HUDEP-2 (cell line): ENCODE measurements around the gene LY6G5C.
A peak's percentile ranks its signal among the peaks of the same experiment; 100 is the strongest.

Experiments used
- DNase-seq, 76 experiments: peaks; one replicate each; lab custom pipeline; 2025; ENCODE audit not compliant: unreplicated experiment in 76 of 76; lab: John Stamatoyannopoulos, UW

The LY6G5C gene

DNA sequence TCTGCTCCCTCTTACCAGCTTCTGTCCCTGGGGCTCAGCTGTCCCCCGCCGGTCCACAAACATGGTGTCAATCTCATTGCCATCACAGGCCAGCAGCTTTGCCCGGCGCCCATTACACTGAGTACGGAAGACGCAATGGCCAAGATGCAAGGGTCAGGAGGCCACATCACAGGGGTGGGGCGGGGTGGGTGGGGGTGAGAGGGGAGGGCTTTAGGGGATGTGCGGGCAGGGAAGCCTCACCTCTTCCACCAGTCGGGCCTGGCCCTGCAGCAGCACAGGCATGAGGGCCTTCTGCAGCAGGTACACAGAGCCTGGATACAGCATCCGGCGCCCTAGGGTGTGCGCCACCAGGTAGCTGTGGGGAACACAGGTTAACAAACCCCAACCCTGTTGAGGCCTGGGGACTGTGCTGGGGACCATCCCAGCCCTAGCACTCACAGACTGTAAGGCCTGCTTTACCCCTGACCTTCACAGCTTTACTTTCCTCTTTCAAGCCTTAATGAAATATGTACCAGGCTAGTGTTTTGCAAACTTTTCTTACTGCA is 10.8 kb upstream of the LY6G5C start:
- no peak for DNase-seq

GRCh38 chr6:31691078-31691463 is 10.2 kb upstream of the LY6G5C start:
- DNase-seq = no peak

- DNase-seq = peak in 53 of 76 experiments; percentile 13 to 70 (median 38)
Measured at GRCh38 chr6:31690231-31691077, 9.6 kb upstream of the LY6G5C start.

DNA sequence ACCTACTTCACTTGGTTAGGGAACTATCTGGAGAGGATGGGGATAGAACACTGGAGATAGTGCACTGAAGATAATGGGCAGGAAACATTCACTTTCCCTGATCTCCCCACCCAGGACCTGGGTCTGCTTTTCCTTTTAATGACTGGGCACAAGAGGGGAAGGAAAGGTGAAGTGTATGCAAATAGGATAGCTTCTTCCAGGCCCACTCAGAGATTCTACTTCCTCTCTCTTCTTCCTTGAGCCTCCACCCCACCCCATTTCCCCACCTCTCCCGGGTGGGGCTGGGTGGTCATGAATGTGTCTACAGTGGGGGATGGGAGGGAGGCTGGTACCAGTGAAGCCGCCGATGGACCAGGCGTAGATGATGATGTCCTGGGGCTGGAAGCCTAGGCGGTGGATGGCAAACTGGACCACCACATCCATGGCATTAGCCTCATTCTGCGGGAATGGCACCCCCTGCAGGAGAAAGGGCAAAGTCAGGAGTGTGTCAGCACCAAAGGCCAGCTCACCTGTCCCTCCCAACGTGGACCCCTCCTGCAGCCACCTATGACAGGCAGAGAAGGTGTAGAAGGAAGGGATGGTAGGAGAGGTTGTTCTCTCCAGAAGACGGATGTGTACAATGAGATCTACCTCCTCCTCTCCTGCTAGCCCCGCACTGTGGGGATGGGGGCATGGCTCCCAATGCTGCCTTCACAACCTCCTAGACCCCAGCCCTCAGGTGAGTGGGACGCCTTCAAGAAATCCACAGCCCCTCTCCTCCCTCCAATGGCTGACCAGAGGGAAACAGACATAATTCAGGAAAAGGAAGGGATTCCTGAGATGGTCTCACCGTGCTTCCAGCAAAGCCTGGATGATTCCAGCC is 8.6 kb upstream of the LY6G5C start:
- DNase-seq = peak in 2 of 76 experiments; percentile 11 to 16

- DNase-seq = no peak
Measured at GRCh38 chr6:31687860-31688693, 7.2 kb upstream of the LY6G5C start.

- no peak for DNase-seq
Measured at GRCh38 chr6:31687321-31687720, 6.5 kb upstream of the LY6G5C start.

- peak in 40 of 76 experiments; percentile 5 to 66 (median 40) for DNase-seq
Measured at GRCh38 chr6:31686483-31686882, 5.6 kb upstream of the LY6G5C start.

DNA sequence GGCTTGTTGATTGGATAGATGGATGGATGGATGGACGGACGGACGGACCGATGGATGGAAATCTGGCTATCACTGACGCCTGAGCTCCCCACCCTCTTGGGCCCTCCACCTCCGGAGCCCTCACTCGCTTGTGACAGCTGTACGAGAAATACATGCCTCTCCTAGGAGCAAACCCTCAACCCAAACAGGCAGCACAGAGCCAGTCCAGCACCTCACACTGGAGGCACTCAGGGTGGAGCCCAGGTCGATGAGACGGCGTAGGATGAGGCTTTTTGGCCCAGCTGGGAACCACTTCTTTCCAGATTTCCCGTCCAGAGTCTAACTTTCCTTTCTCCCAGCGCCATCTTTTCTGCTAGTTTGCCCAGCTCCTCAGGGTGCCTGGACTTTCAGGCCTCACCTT is 2.7 kb upstream of the LY6G5C start:
- no peak for DNase-seq

DNA sequence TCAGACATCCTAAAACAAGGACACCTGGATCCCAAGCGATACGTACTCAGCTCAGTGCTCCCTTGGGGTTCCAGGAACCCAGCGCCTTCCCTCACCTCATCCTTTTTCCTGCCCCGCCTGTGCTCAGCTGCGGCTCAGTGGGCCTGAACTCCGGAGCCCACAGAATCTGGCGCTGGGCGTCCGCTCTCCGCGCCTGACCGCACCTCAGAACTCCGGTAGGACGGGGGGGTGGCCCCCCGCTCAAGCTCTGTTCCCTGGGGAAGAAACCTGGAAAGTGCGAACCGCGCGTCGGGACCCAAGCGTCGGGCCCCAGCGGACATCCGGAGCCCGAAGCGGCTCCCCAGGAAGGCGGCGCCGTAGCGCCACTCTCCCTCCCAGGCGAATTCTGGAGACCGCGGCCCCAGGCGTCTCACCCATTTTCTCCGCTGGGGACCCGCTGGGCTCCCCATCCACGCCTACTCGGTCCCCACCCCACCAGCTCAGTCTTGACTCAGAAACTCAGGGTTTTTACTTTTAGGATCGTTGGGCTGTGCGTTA is 336 bp upstream of the LY6G5C start:
- DNase-seq = peak in 20 of 76 experiments; percentile 16 to 45 (median 32)

DNA sequence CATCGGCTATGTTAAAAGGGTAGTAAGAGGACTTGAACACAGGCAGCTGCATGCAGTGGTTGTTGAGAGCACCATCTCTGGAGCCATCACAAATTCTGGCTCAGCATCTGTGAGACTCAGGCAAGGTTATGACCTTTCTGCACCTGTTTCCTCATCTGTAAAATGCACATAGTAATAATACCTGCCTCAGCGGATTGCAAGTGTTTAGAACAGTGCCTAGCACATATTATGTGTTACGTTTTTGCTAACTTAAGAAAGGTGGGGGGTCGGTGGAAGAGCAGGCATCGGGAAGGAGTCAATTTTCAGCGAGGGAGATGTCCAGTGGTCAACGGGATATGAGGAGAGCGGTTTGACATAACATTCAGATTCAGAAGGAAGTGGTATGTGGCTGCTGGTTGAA is 2.9 kb downstream of the LY6G5C start:
- no peak for DNase-seq

DNA sequence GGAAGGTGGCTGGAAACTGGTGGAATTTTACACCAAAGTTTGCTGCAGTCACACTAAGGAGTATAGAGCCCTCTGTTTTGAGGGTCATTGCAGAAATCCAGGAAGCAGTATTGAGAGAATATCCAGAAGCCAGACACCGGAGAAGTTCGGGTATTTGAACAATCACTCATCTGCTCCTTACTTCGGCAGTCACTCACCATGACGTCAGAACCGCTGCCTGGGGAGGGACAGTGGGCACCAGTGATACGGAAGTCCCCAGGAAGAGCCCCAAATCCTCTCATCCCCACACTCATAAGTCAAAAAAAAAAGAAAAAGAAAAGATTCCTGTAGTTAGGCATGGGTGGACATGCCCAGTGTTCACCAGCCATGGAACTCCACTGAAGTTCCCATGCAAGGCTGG is 4.0 kb downstream of the LY6G5C start:
- no peak for DNase-seq

- DNase-seq = no peak
Measured at GRCh38 chr6:31676322-31676903, 4.5 kb downstream of the LY6G5C start.

- DNase-seq = no peak
Measured at GRCh38 chr6:31669676-31670075, 11.2 kb downstream of the LY6G5C start, which contains the start of gene LY6G5B. Gene LY6G5B, plus strand, starts transcription at chr6:31669976. Its CDS starts 975 bp downstream, at chr6:31670951.

DNA sequence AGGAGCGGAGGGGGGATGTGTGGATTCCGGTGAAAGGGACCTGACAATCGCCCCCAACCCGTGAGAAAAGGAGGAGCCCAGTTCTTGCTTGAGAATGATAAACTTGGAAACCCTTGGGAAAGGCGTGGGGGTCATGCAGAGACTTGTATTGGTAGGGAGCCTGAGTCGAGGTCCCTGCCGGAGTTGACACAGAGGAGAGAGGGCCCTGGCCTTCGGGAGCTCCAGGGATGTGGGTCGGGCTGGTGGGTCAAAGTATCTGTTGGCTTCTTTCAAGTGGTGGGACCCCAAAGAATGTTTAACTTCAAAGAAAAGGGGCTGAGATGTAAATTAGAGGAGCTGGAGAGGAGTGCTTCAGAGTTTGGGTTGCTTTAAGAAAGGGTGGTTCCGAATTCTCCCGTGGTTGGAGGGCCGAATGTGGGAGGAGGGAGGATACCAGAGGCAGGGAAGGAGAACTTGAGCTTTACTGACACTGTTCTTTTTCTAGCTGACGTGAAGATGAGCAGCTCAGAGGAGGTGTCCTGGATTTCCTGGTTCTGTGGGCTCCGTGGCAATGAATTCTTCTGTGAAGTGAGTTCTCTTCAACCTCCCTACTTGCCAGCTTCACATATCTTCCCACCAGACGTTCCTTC is 14.4 kb downstream of the LY6G5C start:
- peak in 7 of 76 experiments; percentile 14 to 48 (median 25) for DNase-seq

GRCh38 chr6:31665501-31666336 is 15.1 kb downstream of the LY6G5C start, which contains the start of gene CSNK2B:
Gene CSNK2B, plus strand, starts transcription at chr6:31666080. Its CDS starts 752 bp downstream, at chr6:31666832.
- peak in 75 of 76 experiments; percentile 82 to 99 (median 99) for DNase-seq

DNA sequence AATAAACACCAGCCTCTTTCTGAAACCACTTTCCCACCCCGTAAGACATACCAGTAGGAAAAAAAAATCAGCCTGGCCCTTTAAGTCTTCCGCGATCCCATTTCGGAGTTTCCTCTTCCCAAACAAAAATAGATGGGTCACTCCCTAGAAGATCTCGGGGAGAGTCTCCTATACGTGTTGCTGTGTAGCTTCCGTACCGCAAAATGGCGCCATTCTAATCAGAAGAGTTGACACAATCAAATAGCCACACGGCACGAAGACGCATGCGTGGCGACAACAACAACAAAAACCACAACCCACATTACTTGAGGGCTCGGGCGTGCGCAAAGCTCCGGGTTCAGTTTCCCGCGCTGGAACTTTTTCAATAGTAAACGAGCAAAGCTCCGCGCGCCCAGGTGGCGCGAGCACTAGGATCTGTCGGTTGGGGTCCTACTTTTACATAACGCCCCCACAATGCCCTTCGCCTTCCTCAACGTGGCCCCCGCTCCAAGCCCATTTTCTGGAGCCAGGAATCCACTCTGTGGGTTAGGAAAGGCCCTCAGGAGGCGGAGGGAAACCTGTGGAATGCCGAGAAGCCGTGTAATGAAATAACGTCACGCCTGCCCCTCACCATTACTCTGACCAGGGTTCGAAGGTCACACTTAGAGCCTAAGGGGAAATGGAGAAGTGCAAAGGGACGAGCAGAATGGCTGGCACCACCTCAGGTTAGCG is 15.9 kb downstream of the LY6G5C start, which contains the start of gene GPANK1:
TSS of gene GPANK1 (minus strand) at position 208 of the 711 bp plus-strand sequence. CDS start 519 bp downstream, outside the sequence.
- DNase-seq = peak in 74 of 76 experiments; percentile 74 to 97 (median 92)
